Thyroid gland (tissue), 4 donors: ENCODE data around the gene STAG1.

Source experiments
- POLR2A ChIP-seq, 2 donors: fragments of 450-650 bp; IDR thresholded peaks; one replicate each; pipeline ENCODE4 v1.6.1; 2017; ENCODE audit warnings: antibody characterized with exemption in 2 of 2, mild to moderate bottlenecking in 2 of 2, moderate library complexity in 1 of 2
- TF ChIP-seq, protein P1 (sequence below), 6 experiments: fragments of 200-600 bp in 3 of 6; fragments of 450-650 bp in 3 of 6; sonication (generic) in 3 of 6; IDR thresholded peaks; one replicate each; pipeline ENCODE4 v1.5.1; 2016 to 2019; ENCODE audit warnings: antibody characterized with exemption in 6 of 6, mild to moderate bottlenecking in 2 of 6, inconsistent platforms in 1 of 6, moderate library complexity in 1 of 6

- TF ChIP-seq POLR2A (IDR thresholded peaks at IDR 0.05) = no peak
- TF ChIP-seq, protein P1, sequence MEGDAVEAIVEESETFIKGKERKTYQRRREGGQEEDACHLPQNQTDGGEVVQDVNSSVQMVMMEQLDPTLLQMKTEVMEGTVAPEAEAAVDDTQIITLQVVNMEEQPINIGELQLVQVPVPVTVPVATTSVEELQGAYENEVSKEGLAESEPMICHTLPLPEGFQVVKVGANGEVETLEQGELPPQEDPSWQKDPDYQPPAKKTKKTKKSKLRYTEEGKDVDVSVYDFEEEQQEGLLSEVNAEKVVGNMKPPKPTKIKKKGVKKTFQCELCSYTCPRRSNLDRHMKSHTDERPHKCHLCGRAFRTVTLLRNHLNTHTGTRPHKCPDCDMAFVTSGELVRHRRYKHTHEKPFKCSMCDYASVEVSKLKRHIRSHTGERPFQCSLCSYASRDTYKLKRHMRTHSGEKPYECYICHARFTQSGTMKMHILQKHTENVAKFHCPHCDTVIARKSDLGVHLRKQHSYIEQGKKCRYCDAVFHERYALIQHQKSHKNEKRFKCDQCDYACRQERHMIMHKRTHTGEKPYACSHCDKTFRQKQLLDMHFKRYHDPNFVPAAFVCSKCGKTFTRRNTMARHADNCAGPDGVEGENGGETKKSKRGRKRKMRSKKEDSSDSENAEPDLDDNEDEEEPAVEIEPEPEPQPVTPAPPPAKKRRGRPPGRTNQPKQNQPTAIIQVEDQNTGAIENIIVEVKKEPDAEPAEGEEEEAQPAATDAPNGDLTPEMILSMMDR (IDR thresholded peaks at IDR 0.05) = peak in 5 of 6 experiments; percentile 85 to 100 (median 98)
These were observed at the start of gene STAG1 for GRCh38 chr3:136752172-136752421.
